GM18951 (cell line): ENCODE data around the gene MRGPRF.

Experiments
- POLR2A ChIP-seq: IDR thresholded peaks from 4 replicates; pipeline ENCODE4 v1.6.1; 2011; ENCODE audit warnings: mild to moderate bottlenecking; ENCODE audit not compliant: insufficient read length, insufficient read depth; ENCODE audit errors: extremely low read depth
- in situ Hi-C: fragments of 300-500 bp; cut with MboI; formaldehyde crosslinking; loops from one replicate; pipeline ENCODE4 v1.12.0; 2022; ENCODE audit warnings: low sequenced_read_pairs, mixed read lengths, inconsistent platforms; ENCODE audit not compliant: unreplicated experiment

MRGPRF gene

GRCh38 chr11:68999093-68999747 lies 13.8 kb downstream of the MRGPRF start:
- in situ Hi-C loops: no loop called here
- no peak for TF ChIP-seq POLR2A

- in situ Hi-C loops: no loop called here
- no peak for TF ChIP-seq POLR2A
Measured at GRCh38 chr11:68998390-68998911, 14.6 kb downstream of the MRGPRF start.

DNA sequence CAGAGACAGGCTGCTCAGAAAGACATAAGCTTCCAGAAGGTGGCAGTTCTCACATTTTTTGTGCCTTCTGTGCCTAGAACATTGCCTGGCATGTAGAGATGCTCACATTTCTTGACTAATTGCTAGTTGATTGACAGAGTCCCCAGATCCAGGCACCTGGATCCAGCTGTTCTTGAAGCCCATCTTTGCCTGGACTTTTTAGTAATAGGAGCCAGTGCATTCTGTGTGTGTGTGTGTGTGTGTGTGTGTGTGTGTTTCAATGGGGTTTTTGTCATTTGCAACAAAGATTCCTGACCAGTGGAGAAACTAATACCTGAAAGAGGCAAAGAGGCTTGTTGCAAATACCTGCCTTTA lies 15.1 kb downstream of the MRGPRF start:
- in situ Hi-C loops: no loop called here
- no peak for TF ChIP-seq POLR2A

DNA sequence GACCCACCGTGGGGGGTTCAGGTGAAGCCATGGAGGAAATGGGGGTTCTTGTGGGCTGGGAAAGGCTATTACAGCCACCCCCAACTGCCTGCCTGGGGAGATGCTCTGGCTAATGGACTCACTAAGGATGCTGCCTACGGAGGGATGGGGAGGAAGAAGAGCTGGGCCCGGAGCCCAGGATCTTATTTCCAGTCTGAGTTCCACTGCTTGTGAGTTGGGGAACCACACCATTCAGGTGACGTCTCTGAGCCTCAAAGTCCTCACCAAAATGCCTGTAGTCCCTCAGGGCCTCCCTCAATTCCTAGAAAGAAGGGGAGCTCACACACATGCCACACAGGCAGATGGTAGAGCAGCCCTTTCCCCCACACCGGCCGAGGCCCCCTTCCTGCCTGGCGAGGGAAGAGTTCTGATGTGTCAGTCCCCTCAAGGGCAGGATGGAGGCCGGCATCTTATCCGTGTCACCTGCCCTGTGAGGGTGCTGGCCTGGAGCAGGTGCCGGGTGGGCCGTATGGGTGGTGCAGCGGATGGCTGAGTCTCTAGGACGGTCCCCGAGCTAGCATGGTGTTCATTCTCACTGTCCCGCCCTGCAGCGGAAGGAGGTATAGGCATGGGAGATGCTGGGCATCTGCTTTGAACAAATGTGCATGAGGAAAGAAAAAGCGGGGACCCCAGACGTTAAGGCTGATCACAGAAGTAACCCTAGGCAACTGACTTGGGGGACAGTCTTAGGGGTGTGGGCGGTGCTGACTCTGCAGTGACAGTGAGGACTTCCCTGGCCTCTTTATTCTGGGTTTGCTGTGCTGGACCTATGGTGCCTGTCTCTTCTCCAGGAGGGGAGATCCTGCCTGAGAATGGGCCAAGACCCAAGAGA lies 15.7 kb downstream of the MRGPRF start:
- TF ChIP-seq POLR2A: no peak
- in situ Hi-C loops: no loop called here

DNA sequence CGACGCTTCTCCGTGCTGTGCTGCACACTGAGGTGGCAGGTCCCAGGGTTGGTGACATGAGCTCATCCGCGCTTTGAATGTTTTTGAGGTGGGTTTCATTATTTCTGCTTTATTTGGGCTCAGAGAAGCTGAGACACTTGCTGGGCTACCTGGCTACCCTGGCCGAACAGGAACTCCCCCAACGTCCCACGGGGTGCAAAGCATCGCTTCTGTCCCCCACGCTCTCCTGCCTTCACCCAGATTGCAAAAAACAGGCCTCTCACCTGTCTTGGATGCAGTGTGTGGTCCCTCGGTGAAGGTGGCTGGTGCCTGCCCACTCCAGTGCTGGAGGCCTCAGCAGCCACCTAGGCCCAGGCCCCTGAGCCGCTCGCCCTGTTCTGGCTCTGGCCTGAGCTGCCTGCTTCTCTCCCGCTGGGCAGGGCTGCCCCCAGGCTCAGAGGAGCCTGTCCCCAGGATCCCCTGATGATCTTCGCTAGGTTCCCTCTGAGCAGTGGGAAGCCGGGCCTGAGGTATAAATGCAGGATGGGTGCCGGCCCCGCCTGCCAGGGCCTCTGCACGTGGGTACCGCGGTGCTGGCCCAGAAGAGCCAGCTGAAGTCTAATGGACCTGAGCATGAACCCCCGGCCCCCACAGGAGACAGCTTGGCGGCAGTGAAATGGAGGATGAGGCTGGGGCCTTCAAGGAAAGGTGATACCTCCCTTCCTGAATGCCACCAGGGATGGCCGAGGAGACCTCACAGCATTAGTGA lies 16.5 kb downstream of the MRGPRF start:
- in situ Hi-C loops: no loop called here
- TF ChIP-seq POLR2A: no peak

GRCh38 chr11:68994894-68995285 lies 18.2 kb downstream of the MRGPRF start:
- no peak for TF ChIP-seq POLR2A
- in situ Hi-C loops: no loop called here

DNA sequence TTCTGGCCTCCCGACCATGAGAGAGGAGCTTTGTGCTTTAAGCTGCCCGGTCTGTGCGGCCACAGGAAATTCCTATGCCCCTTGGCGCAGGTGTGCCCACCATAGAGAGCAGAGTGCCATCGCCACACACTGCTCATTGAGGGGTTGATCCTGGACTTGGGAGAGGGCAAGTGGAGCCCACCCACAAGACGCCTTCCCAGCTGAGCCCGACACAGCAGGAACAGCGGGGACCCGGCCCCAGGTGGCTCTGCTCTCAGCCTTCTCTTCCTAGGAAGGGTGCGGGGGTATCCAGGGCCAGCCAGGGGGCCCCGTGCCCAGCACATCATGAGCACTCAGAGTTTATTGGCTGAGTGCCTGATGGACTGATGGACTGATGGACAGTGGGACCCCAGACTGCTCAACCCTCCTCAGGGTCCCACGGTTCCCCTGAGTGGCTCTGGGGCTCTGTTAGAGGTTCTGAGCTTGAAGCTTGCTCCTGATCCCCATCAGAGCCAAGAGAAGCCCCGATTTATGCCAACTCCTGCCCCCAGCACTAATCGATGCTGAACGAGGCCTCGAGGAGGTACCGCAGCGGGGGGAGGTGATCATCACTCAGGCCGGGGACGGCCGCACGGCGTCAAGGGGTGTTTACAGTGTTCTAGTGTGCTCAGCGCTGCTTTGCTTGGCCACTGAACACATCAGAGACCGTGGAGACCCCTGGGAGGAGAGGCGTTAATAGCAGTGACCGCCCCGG lies 18.7 kb downstream of the MRGPRF start:
- no peak for TF ChIP-seq POLR2A
- in situ Hi-C loops: no loop called here

GRCh38 chr11:68993546-68993945 lies 19.5 kb downstream of the MRGPRF start:
- in situ Hi-C loops: no loop called here
- TF ChIP-seq POLR2A: no peak

GRCh38 chr11:68992743-68993255 lies 20.2 kb downstream of the MRGPRF start:
- TF ChIP-seq POLR2A: no peak
- in situ Hi-C loops: no loop called here

DNA sequence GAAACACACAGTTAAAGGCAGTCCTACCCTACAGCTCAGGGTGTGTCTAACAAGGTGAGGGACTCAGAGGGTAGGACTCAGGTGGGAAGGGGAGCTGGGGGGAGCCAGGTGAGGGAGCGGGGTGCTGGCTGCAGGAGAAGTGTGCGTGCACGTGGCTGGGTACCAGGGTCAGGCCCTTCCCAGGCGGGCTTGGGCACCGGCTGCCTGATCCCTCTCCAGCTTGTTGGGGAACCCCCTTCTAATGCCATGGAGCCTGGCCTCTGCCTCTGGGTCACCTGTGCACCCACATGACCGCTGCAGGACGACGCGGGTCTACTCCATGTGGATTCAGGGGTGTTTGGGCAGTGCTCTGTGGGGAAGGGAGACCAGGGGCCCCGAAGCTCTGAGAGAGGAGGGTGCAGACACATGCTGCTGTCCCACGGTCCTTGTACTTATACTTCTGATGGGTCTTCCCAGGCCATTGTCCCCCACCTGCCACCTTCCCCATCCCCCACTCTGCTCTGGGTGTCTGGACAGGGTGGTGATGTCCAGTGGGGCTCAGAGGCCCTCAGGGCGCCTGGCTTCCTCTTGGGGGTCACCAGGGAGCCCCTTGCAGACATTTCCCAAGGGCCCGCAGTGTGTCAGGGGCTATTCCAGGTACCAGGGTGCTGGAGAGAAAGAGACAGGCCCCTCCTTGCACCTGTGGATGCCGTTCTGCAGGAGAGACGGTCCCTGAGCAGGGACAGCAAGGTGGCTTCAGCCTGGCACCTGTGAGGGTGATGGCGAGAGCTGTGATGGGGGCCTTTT lies 21.9 kb downstream of the MRGPRF start:
- in situ Hi-C loops: no loop called here
- TF ChIP-seq POLR2A: no peak

DNA sequence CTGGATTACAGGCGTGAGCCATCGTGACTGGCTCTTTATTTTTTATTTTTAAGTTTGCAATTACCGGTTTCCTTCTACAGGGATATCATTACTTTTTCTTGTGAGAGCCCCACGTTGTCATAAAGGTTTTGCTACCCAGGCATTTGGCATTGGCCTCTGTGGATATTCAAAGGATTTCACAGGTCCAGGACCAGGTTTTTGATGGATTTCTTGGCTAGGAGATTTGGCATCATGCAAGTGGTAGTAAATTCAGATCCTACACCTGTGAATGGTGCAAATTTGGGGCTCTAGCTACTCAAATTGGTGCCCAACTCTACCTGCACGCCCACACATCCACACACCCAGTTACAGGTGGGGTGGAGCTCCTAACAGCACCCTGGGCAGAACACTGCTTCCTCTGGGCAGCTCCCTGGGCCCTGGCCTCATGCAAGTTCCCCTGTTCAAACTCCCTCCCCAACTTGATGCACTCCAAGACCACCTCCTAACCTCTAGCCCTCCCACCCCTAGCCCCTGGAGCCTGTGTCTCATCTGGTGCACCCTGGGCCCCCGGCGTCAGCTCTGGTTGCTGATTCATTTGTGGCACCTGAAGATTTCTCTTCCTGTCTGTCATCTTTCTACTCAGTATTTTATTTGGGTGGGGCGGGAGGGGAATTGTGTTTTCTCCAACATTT lies 23.0 kb downstream of the MRGPRF start:
- no peak for TF ChIP-seq POLR2A
- in situ Hi-C loops: no loop called here

- in situ Hi-C loops: no loop called here
- TF ChIP-seq POLR2A: no peak
Measured at GRCh38 chr11:68988491-68988890, 24.6 kb downstream of the MRGPRF start.

GRCh38 chr11:68987211-68987610 lies 25.8 kb downstream of the MRGPRF start:
- TF ChIP-seq POLR2A: no peak

More at GRCh38 chr11:68987211-68987610, 25.8 kb downstream of the MRGPRF start:
- in situ Hi-C loops: no loop called here
